Testis (tissue), 2 donors: Measurements from ENCODE around the gene PHRF1.

ENCODE experiments used
- CTCF ChIP-seq, 3 experiments: fragments of 450-650 bp in 2 of 3; fragments of 200-600 bp in 1 of 3; sonication (generic) in 1 of 3; IDR thresholded peaks; one replicate each; pipeline ENCODE4 v1.5.1; 2016 to 2019; ENCODE audit warnings: antibody characterized with exemption in 3 of 3, mild to moderate bottlenecking in 2 of 3, moderate library complexity in 1 of 3
- POLR2A ChIP-seq: fragments of 450-650 bp; IDR thresholded peaks from one replicate; pipeline ENCODE4 v1.6.1; 2017; ENCODE audit warnings: antibody characterized with exemption, mild to moderate bottlenecking, moderate library complexity

- TF ChIP-seq CTCF (IDR thresholded peaks at IDR 0.05) (no peak), POLR2A (no peak)
These were observed 30.9 kb downstream of the PHRF1 start for GRCh38 chr11:607020-607780.
